Measurements from ENCODE around the gene B3GAT1.

DNA sequence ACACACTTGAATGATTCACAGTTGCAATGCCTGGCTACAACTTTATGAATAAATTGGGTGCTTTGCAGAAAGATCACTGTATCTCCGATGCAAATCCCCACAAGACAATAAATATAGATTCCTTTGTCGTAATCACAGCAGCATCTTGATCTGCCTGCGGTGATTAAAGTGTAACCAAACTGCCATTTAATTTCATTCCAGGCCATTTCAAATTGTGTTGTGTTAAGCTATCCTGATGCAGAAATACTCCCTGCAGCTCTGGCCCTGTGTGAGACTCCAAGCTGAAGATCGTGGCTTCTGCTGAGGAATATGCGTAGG, 40.8 kb upstream of the B3GAT1 start:
- TF ChIP-seq, protein P1, sequence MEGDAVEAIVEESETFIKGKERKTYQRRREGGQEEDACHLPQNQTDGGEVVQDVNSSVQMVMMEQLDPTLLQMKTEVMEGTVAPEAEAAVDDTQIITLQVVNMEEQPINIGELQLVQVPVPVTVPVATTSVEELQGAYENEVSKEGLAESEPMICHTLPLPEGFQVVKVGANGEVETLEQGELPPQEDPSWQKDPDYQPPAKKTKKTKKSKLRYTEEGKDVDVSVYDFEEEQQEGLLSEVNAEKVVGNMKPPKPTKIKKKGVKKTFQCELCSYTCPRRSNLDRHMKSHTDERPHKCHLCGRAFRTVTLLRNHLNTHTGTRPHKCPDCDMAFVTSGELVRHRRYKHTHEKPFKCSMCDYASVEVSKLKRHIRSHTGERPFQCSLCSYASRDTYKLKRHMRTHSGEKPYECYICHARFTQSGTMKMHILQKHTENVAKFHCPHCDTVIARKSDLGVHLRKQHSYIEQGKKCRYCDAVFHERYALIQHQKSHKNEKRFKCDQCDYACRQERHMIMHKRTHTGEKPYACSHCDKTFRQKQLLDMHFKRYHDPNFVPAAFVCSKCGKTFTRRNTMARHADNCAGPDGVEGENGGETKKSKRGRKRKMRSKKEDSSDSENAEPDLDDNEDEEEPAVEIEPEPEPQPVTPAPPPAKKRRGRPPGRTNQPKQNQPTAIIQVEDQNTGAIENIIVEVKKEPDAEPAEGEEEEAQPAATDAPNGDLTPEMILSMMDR (conservative IDR thresholded peaks at IDR 0.05 in 1 of 2, IDR thresholded peaks at IDR 0.05 in 1 of 2; ENCODE audit: low read depth in 1 of 2, low read length in 2 of 2) = no peak
- no peak for TF ChIP-seq EZH2 (IDR thresholded peaks at IDR 0.05; ENCODE audit: low read length, missing control alignments)

All from fibroblast of lung (primary cell).